Suprapubic skin (tissue), 3 donors: ENCODE measurements around the gene LARGE1.

Experiments used
- EP300 ChIP-seq: sonication (generic); formaldehyde crosslinking; IDR thresholded peaks from one replicate; pipeline ENCODE4 v1.6.1; 2017; ENCODE audit warnings: antibody characterized with exemption
- POLR2A ChIP-seq, 2 donors: fragments of 450-650 bp; IDR thresholded peaks; one replicate each; pipeline ENCODE4 v1.6.1; 2017; ENCODE audit warnings: antibody characterized with exemption in 2 of 2, mild to moderate bottlenecking in 2 of 2, moderate library complexity in 2 of 2
- TF ChIP-seq, protein P1 (sequence below), 2 donors: fragments of 200-600 bp in 1 of 2; fragments of 450-650 bp in 1 of 2; sonication (generic) in 1 of 2; IDR thresholded peaks; one replicate each; pipeline ENCODE4 v1.5.1; 2016 to 2019; ENCODE audit warnings: antibody characterized with exemption in 2 of 2, mild to moderate bottlenecking in 1 of 2, moderate library complexity in 1 of 2

DNA sequence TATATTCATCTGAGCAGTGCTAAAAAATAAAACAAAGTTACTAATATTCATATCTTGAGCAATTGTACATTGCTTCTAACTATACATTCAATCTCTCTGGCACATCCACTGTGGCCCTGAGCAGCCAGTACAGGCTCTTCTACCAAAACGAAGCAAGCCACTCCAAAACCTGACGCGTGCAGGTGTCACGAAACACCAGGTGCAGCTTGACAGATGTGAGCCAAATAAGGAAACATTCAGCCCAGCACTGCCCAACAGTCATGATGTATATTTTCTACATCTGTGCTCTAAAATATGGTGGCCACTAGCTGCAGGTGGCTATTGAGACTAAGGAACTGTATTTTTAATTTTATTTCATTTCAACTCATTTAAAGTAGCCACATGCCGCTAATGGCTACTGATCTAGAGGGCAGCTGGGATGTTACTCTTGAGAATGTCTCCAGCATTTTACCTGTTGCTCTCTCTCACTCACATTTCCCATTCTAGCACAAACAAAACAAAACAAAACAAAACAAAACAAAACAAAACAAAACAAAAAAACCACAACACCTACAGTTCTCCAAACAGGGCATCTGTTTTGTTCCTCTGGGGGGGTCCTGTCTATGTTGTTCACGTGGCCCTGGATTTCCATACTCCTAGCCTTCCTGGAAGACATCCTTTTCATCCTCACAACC is 77.7 kb downstream of the LARGE1 start:
- TF ChIP-seq, protein P1, sequence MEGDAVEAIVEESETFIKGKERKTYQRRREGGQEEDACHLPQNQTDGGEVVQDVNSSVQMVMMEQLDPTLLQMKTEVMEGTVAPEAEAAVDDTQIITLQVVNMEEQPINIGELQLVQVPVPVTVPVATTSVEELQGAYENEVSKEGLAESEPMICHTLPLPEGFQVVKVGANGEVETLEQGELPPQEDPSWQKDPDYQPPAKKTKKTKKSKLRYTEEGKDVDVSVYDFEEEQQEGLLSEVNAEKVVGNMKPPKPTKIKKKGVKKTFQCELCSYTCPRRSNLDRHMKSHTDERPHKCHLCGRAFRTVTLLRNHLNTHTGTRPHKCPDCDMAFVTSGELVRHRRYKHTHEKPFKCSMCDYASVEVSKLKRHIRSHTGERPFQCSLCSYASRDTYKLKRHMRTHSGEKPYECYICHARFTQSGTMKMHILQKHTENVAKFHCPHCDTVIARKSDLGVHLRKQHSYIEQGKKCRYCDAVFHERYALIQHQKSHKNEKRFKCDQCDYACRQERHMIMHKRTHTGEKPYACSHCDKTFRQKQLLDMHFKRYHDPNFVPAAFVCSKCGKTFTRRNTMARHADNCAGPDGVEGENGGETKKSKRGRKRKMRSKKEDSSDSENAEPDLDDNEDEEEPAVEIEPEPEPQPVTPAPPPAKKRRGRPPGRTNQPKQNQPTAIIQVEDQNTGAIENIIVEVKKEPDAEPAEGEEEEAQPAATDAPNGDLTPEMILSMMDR (IDR thresholded peaks at IDR 0.05): no peak
- TF ChIP-seq POLR2A (IDR thresholded peaks at IDR 0.05): no peak
- TF ChIP-seq EP300: no peak
